Measurements from ENCODE around the gene ZFP62. TPM values are rescaled to one million over a fixed set of nuclear protein-coding genes. Genes with fewer than 3 reads are reported as not detected.

The ZFP62 gene
- total RNA-seq, 1 donor from 2014 or later, result 12.7 TPM

Other genes with a start within 250 kb of the ZFP62 start
- gene FLT4, start 211.7 kb downstream of the ZFP62 start, total RNA-seq, result 236 and 480 TPM in 2 replicates
- not detected in 2 replicates for gene OR2Y1, start 121.2 kb downstream of the ZFP62 start, total RNA-seq
- gene MGAT1, start 58.5 kb downstream of the ZFP62 start, total RNA-seq, result 67.9 and 139 TPM in 2 replicates
- 0.13 TPM in 1 of 2 replicates, not detected in the other for gene BTNL8, start 37.9 kb upstream of the ZFP62 start, total RNA-seq
- gene BTNL3, start 127.6 kb upstream of the ZFP62 start, total RNA-seq, result not detected in 2 replicates
- gene BTNL9, start 179.0 kb upstream of the ZFP62 start, total RNA-seq, result under 0.01 and 0.13 TPM in 2 replicates

Data from dermis microvascular lymphatic vessel endothelial cell (primary cell).